Body of pancreas (tissue), 4 donors: ENCODE data around the gene SPZ1.

Experiments used
- CTCF ChIP-seq, 7 experiments: fragments of 450-650 bp in 4 of 7; fragments of 200-600 bp in 3 of 7; sonication (generic) in 3 of 7; IDR thresholded peaks; one replicate each; pipeline ENCODE4 v1.5.1; 2016 to 2019; ENCODE audit warnings: antibody characterized with exemption in 7 of 7
- POLR2A ChIP-seq, 3 donors: fragments of 450-650 bp; IDR thresholded peaks; one replicate each; pipeline ENCODE4 v1.6.1; 2016; ENCODE audit warnings: antibody characterized with exemption in 3 of 3, mild to moderate bottlenecking in 2 of 3

- no peak for TF ChIP-seq CTCF (IDR thresholded peaks at IDR 0.05)
- no peak for TF ChIP-seq POLR2A (IDR thresholded peaks at IDR 0.05)
Measured at GRCh38 chr5:80282054-80282453, 37.7 kb upstream of the SPZ1 start.
